ENCODE data around the gene ZBTB33.

DNA sequence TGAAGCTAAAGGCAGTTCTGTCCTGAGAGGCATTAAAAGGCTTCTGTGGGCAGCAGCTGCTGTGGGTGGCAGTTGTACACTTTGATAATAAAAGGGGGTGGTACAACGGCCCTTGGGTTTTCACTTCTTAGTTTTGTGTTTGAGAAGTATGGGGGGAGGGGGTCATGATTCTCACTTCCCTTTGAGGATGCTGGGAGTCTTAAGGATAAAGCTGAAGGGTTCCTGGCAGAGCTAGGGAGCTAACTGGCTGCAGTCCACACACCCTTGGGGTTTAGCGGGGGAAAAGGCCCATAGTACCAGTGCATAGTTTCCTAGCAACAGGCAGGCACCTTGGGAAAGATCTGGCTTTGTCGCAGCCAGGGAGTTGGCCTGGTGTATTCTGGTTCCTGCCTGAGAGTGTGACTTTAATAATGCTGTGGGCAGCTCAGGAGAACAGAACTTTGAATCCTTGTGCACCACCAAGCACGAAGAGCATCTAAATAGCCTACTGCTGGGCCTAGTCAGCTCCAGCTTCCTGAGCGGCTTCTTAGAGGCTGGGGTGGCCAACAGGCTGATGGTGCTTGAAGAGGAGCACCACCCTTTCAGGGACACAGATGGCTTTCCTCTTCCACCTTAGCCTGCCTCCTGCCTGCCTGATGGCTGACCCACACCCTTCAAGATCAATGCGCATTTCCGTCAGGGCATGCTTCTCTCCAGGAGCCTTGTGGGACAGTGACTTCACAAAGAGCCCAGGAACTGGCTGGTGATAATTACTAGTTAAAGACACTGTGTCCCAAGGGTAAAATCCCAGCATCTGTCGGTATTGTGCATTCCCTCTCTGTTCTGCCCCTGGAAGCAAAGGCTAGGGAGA is 12.5 kb downstream of the ZBTB33 start:
- no peak for TF ChIP-seq CTCF (IDR thresholded peaks at IDR 0.05)
- TF ChIP-seq EP300 (IDR thresholded peaks at IDR 0.05), result no peak
- TF ChIP-seq POLR2A (IDR thresholded peaks at IDR 0.05), result no peak
- no peak for TF ChIP-seq POLR2AphosphoS5 (IDR thresholded peaks at IDR 0.05)

Measured in stomach (tissue), 4 donors.